B cell (primary cell): ENCODE results near the gene CYRIA.

Experiments
- CTCF ChIP-seq: fragments of 200-600 bp; IDR thresholded peaks from one replicate; pipeline ENCODE4 v1.8.0; 2022; ENCODE audit warnings: antibody characterized with exemption, mild to moderate bottlenecking
- EZH2 ChIP-seq: IDR thresholded peaks from 2 replicates; pipeline ENCODE4 v1.6.1; 2012; ENCODE audit warnings: borderline replicate concordance, low read depth, mild to moderate bottlenecking, moderate library complexity, low read length; ENCODE audit not compliant: insufficient read depth, poor library complexity, severe bottlenecking

GRCh38 chr2:16653799-16654198 lies 11.8 kb downstream of the CYRIA start:
- TF ChIP-seq CTCF = no peak
- no peak for TF ChIP-seq EZH2
